Chondrocyte (in vitro differentiated cells): ENCODE measurements around the gene ZMYND11. TPM values are rescaled to one million over a fixed set of nuclear protein-coding genes. Genes with fewer than 3 reads are reported as not detected.

Experiments
- DNase-seq: peaks from one replicate; pipeline ENCODE4 v3.0.0; 2021; ENCODE audit warnings: mixed read lengths, low spot score
- H3K27ac Mint-ChIP-seq: one replicate; pipeline ENCODE4 v1.8.0; 2021; ENCODE audit warnings: mild to moderate bottlenecking, moderate library complexity, mixed read lengths; ENCODE audit not compliant: unreplicated experiment
- H3K27me3 Mint-ChIP-seq: 2 replicates; pipeline ENCODE4 v1.8.0; 2021; ENCODE audit warnings: low read depth, mixed read lengths
- H3K36me3 Mint-ChIP-seq: 2 replicates; pipeline ENCODE4 v1.8.0; 2021; ENCODE audit warnings: low read depth, mixed read lengths
- H3K4me1 Mint-ChIP-seq: 2 replicates; pipeline ENCODE4 v1.8.0; 2021; ENCODE audit warnings: low read depth, mild to moderate bottlenecking, mixed read lengths
- H3K4me3 Mint-ChIP-seq: one replicate; pipeline ENCODE4 v1.8.0; 2021; ENCODE audit warnings: mild to moderate bottlenecking, moderate library complexity, mixed read lengths; ENCODE audit not compliant: unreplicated experiment
- H3K9me3 Mint-ChIP-seq: 2 replicates; pipeline ENCODE4 v1.8.0; 2021; ENCODE audit warnings: low read depth, mixed read lengths
- CTCF ChIP-seq: fragments of 200-600 bp; sonication (generic); IDR thresholded peaks from 2 replicates; pipeline ENCODE4 v1.5.0; 2021; ENCODE audit warnings: antibody characterized with exemption, mild to moderate bottlenecking, moderate library complexity
- total RNA-seq: library from RNA; stranded (reverse); gene quantifications from 3 replicates; pipeline ENCODE4 v1.2.1, GENCODE V29; 2021

Gene ZMYND11
- total RNA-seq, 1 donor from 2014 or later, result 72.0 TPM

- peaks cover 45% of the 10 kb centered on the region for H3K4me1 Mint-ChIP-seq
- no peaks in the 10 kb centered on the region for H3K27me3 Mint-ChIP-seq
These were observed 2.0 kb upstream of the ZMYND11 start for GRCh38 chr10:132946-133898.

GRCh38 chr10:134247-135131 lies 766 bp upstream of the ZMYND11 start:
- Mint-ChIP-seq H3K27ac (peak overlapping the region; percentile 83), H3K4me3 (peak overlapping the region; percentile 76), H3K27me3 (no peaks in the 10 kb centered on the region)

More at GRCh38 chr10:132946-133898, 2.0 kb upstream of the ZMYND11 start:
- TF ChIP-seq CTCF, result no peak
- Mint-ChIP-seq H3K4me3 (peak overlapping the region; percentile 76), H3K27ac (peak overlapping the region; percentile 83), H3K36me3 (no peaks in the 10 kb centered on the region), H3K9me3 (no peaks in the 10 kb centered on the region)
- no peak for DNase-seq

GRCh38 chr10:135601-136464 lies 578 bp downstream of the ZMYND11 start:
- Mint-ChIP-seq H3K36me3 (no peaks in the 10 kb centered on the region), H3K4me1 (peaks cover 56% of the 10 kb centered on the region), H3K27me3 (no peaks in the 10 kb centered on the region), H3K4me3 (peak overlapping the region; percentile 81), H3K9me3 (no peaks in the 10 kb centered on the region), H3K27ac (peak overlapping the region; percentile 74)
- peak; percentile 90 for DNase-seq
- TF ChIP-seq CTCF, result no peak

More at GRCh38 chr10:134247-135131, 766 bp upstream of the ZMYND11 start:
- Mint-ChIP-seq H3K36me3 (no peaks in the 10 kb centered on the region), H3K9me3 (no peaks in the 10 kb centered on the region), H3K4me1 (peaks cover 55% of the 10 kb centered on the region)
- no peak for TF ChIP-seq CTCF
- no peak for DNase-seq

DNA sequence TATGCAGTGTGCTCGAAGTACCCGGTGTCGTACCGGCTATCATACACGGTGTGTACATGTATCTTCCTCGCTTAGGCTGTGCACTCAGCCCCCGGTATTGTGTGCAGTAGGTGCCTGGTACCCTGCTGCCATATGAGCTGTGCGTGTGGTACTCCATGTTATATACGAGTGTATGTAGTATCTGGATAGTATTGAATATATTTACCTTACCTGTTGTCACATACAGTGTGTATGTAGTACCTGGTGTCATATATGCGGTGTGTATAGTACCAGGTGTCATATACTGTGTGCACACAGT lies 1.2 kb downstream of the ZMYND11 start:
- H3K9me3 Mint-ChIP-seq, result no peaks in the 10 kb centered on the region
- no peak for TF ChIP-seq CTCF
- peaks cover 60% of the 10 kb centered on the region for H3K4me1 Mint-ChIP-seq
- H3K4me3 Mint-ChIP-seq, result peak overlapping the region; percentile 81
- no peak for DNase-seq
- H3K27me3 Mint-ChIP-seq, result no peaks in the 10 kb centered on the region
- peak overlapping the region; percentile 74 for H3K27ac Mint-ChIP-seq
- no peaks in the 10 kb centered on the region for H3K36me3 Mint-ChIP-seq
